ENCODE results near the gene GATAD2A.

GRCh38 chr19:19420570-19421298, 15.3 kb downstream of the GATAD2A start:
- TF ChIP-seq CTCF (IDR thresholded peaks at IDR 0.05) (no peak), POLR2AphosphoS5 (IDR thresholded peaks at IDR 0.05) (no peak)

All from stomach (tissue), 4 donors.